Neural progenitor cell (in vitro differentiated cells): ENCODE results near the gene HMGB1.

Source experiments
- CTCF ChIP-seq: fragments of 200-600 bp; sonication (generic); IDR thresholded peaks from 2 replicates; pipeline ENCODE4 v1.5.1; 2017; ENCODE audit warnings: antibody characterized with exemption, mild to moderate bottlenecking
- EZH2phosphoT487 ChIP-seq: fragments of 200-600 bp; sonication (generic); IDR thresholded peaks from 2 replicates; pipeline ENCODE4 v1.6.1; 2017; ENCODE audit warnings: antibody characterized with exemption

GRCh38 chr13:30429235-30429634 lies 36.5 kb downstream of the HMGB1 start:
- TF ChIP-seq CTCF: no peak
- TF ChIP-seq EZH2phosphoT487: no peak
